Skin of body (tissue), 2 donors: ENCODE results near the gene UMODL1. TPM values are rescaled to one million over a fixed set of nuclear protein-coding genes. Genes with fewer than 3 reads are reported as not detected.
"Not testable (repeated sequence)": the region's sequence is repeated elsewhere in the genome, so short reads cannot be mapped to it uniquely, and the experiment has no call there.

Experiments used
- DNase-seq: peaks from one replicate; lab custom pipeline; 2025; lab: John Stamatoyannopoulos, UW
- total RNA-seq: library from RNA; depleted of rRNA; stranded (reverse); fragments of >200 nt; gene quantifications from one replicate; pipeline ENCODE4 v1.2.3, GENCODE V29; 2014

The UMODL1 gene
- total RNA-seq, 1 donor from 2014 or later = under 0.01 TPM

DNA sequence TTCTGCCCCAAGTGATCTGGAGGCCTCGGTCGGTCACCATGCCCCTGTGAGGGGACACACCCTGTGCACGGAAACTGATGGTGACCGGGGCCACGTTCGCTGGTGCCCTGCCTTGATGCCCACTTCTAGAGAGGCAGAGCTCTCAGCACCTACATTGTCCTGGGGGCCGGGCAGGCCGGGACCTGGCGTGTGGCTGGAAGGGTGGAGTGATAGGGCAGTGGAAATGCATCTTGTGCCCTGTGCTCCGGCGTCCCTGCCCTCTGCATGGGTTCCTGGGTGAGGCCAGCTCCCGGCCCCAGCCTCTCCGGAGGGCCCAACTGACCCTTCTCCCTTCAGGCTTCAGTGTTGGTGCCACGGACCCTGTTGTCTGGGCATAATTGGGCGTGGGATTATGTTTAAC lies 11.0 kb upstream of the UMODL1 start:
- no peak for DNase-seq

DNA sequence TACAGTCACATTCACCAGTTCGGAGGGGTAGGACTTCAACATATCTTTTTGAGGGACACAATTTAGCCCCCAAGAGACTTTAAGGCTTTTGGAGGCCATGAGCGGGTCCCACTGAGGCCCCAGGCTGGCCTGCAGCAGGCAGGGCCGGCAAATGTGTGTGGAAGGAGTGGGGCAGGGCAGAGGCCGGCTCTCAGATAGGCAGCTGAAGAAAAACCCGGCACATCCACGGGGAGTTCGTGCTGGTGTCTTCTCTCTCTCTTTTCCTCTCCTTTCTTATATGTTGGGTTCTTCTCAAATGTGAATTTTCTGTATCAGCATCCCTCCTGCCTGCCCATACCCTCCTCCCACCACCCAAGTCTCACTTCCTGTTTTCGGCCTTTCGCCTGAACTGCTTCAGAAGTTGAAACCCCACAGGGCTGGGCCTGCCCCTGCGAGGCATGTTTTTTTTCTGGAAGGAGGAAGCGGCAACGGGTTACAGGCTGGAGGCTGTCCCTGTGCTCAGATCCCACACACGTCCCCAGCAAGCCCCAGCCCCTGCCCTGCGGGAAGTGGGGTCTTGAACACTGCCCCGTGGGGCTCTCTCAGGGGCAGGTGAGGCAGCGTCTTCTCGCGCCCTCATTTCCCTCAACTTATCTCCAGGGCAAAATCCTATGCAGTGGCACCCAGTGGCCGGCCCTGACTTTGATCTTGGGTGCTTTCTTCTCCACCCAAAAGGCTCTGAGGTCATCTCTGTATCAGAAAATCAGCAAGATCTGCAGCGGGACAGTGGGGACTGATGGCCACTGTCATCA lies 9.7 kb upstream of the UMODL1 start:
- no peak for DNase-seq

DNA sequence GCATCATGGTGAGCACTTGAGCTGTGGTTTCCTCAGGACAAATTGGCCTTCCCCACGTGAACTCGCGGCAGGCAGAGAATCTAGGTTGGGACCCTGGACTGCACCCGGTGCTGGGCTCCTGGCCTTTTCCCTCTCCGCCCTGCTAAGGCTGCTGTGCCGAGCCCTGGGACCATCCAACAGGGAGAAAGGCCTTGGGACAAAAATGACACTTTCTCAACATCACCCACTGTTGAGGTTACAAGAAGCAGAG lies 9.2 kb upstream of the UMODL1 start:
- DNase-seq = no peak

DNA sequence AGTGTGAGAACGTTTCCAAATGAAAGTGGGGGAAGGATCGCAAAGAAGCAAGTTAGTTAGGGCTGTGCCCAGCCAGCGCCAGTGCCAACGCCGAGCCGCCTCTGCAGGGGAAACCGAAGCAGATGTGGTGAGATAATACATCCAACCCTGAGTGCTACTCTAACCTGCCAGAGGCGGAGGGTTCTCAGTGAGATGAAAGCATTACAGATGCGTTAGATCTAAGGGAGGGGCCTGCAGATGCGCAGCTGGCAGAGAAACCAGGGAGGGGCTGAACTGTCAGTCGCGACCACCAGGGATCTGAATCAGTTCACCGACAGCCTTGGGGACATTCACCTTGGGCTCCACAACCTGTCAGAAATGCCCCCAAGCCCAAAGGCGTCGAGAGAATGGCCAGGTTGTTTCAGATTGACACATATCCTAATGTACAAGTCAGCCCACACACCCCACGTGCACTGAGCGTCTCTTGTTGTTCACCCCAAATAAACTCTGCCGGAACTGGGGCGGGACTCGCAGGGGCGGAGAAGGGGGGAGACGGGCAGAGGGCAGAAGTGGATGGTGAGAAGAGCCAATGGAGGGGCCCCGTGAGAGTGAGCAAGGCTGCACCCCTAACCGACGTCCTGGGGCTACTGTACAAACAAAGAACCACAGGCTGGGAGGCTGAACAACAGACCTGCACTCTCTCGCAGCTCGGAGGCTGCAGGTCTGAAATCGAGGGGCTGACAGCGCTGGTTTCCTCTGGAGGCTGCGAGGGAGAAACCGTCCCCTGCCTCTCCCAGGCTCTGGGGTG lies 8.7 kb upstream of the UMODL1 start:
- no peak for DNase-seq

DNA sequence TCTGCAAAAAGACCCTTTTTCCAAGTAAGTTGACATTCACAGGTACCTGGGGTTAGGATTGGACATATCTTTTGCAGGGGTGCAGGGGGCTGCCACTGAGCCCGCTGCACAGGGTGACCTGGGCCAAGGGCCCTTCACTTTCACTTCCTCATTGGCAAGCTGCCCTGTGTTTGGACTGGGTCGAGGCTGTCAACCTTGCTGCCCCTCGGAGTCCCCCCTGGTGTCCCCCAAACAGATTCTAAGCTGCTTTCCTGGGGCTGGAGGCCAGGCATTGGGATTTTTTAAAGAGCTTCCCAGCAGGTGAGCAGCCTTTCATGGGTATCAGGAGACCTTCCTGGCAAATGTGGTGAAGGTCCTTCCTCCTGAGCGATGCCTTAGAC lies 7.9 kb upstream of the UMODL1 start:
- DNase-seq = no peak

DNA sequence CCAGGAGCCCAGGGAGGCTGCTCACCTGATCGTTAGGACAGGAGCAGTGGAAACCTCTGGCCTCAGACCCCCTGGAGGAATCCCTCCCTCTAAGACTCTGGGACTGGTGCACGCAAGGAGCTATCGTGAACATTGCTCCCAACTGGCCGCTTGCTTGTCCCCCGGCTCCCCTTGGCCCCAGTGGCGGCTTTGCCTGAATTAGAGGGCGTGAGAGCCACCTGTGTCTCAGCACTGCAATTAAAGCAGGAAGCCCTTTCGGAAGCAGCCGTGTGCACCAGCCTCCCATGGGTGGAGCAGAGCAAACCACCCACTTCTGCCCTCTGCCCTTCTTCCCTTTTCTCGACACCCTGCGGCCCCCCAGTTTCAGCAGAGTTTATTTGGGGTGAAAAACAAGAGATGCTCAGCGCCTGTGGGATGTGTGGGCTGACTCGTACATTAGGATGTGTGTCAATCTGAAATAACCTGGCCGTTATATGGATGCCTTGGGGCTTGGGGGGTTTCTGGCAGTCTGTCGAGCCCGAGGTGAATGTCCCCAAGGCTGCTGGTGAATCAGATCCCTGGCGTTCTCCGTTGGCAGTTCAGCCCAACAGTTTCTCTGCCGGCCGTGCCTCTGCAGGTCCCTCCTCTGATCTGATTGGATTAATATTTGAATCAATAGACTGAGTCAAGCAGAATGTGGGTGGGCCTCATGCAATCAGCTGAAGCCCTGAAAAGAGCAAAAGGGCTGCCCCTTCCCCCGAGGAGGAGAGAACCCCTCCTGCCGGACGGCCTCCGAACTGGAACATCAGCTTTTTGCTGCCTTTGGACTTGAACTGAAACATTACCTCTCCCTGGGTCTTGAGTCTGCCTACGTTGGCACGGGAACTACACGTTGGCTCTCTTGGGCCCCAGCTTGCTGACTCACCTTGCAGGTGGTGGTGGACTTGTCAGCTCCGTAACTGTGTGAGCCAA lies 7.3 kb upstream of the UMODL1 start:
- no peak for DNase-seq

DNA sequence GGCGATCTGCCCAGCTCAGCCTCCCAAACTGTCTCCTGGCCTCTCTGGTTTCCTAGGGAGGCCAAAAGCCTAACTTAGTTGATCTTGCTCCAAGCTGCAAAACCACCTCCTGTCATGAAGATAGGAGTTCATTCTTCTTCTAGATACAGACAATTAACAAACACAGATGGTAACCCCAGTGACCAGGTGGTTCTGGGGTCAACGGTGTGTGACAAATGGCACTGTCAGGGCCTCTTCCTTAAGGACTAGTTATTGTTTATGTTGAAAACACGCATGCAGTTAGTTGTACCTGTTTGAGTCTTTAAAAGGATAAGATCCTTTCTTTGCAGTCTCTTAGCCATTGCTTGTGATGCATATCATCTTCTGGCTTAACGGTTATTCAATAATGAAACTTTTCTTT lies 4.6 kb upstream of the UMODL1 start:
- no peak for DNase-seq

DNA sequence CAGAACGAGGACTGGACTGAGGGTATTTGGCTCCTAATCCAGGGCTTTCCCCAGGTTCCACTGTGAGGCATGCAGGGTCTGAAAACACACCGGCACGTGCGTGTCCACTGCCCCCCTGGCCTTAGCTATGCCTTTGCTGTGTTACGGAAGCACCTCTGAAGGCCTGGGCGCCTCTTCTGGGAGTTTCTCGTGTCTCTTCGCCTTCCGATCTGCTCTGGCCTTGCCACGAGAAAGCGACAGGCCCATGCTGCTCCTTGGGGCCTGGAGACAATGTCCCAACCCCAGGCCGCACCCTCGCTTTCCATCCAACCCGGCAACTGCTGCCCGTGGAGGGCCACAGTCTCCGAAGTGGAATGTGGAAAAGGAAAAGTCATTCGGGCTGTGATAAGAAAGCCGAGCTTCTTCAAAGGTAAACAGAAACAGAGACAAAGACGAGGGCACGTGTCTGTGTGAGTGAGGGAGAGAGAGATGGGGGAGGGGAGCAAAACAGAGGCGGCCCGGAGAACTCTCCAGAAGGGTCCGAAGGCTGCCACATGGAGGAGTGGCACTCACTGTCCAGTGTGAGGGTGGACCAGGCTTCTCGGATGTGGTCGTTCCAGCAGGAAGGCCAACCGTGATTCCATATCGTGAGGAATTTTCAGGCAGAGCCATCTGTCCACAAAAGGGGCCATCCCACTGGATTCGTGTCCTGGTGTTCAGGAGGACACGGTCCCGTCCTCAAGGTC lies 3.4 kb upstream of the UMODL1 start:
- no peak for DNase-seq

DNA sequence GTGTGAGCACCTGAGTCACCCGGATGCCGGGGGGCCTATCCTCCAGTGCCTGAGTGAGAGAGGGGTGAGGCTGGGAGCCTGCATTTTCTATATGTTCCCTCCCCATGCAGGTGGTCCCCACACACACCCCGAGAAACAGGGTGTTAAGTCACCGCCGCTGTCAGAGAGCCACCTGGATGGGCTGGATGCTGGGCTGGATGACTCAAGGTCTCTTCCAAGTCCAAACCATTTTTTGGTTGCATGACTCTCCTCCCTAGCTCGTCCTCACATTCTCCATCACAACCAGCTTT lies 2.9 kb upstream of the UMODL1 start:
- DNase-seq = no peak

DNA sequence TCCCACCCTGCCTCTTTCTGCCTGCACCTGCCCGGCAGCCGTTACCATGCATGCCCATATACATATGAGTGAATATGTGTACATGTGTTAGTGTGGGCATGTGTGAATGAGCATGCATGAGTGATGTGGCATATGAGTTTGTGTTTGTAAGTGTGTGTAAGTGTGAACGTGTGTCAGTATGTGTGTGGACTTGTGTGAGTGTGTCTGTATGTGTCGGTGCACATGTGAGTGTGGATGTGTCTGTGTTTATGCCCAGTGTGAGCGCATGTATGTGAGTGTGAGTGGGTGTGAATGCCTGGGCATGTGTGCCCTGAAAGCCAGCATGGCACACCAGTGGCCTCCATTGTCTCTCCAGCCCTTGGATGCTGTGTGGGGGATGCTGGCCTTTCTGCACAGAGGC lies 2.5 kb upstream of the UMODL1 start:
- DNase-seq = no peak

DNA sequence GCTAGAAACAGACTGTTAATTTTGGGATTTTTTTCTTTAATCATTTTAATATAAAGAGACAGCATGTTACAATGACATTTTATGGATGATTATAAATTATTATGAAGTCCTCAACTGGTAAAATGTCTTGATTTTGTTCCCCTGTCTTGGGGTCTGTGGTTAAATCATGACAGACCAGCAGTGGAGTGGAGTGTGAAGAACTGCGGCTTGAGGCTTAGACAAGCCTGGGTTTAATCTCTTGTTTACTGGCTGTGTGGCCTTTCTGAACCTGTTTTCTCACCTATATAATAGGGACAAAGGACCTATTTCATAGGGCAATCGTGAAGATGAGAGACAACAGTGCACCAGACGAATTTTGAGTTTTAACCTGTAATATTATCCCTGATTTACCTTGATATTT lies 1.8 kb upstream of the UMODL1 start:
- no peak for DNase-seq

DNA sequence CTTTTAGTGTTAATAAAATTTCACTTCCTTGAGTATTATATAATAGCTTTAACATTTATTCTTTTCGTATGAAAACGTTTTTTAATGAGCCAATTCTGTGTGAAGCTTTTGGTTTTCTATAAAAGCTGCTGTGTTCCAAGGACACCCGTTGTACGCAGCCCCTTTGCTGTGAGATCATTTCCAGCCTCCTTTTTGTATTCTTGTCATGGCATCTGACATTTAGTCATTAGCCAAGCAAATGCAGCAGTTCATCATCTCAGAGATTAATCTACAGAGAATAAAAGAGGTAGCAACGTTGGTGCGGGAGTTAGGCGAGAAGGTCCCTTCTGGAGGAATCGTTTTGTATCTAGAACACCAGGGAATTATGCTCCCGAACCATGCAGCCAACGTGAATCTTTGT lies 1.3 kb upstream of the UMODL1 start:
- no peak for DNase-seq

DNA sequence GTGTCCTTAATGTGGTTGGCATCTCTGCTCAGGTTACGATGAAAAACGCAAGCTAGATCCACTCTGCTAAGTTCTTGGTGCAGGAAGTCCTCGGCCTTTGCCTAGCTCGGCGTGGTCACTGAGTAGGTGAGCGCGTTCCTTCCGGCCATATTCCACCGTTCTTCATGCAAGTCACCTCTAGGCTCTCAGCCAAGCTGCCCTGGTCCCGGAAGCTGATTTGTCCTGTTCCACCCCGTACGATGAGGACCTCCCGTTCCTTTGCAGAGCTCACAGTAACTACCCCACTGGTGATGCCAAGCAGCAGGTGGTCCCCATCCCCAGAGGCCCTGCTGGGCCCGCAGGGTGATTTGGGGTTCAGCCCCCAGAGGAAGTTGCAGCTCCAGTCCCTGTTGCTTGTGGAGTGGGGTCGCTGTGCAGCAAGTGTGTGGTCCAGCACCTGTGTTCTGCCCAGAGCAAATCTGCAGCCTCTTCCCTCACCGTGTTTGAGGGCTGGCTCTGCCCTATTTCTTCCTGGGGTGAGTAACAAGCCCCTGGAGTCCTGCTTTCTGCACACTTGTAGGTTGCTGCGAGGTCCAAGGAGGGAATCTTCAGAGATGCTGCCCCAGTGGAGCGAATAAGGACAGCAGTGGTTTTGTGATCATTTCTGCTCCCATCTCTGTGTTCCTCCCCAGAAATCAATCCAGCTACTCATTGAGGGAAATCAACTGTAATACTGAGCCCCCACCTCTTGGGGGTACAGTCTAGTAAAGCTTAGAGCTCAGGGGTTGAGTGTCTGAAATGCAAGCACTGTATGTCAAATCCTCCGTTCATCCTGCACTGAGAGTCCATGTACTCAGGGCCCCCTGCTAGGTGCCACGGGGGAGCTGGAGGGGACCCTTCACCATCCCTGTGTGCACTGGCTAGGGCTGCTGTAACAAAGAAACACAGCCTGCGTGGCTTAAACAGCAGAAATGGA lies 2.3 kb downstream of the UMODL1 start:
- no peak for DNase-seq

DNA sequence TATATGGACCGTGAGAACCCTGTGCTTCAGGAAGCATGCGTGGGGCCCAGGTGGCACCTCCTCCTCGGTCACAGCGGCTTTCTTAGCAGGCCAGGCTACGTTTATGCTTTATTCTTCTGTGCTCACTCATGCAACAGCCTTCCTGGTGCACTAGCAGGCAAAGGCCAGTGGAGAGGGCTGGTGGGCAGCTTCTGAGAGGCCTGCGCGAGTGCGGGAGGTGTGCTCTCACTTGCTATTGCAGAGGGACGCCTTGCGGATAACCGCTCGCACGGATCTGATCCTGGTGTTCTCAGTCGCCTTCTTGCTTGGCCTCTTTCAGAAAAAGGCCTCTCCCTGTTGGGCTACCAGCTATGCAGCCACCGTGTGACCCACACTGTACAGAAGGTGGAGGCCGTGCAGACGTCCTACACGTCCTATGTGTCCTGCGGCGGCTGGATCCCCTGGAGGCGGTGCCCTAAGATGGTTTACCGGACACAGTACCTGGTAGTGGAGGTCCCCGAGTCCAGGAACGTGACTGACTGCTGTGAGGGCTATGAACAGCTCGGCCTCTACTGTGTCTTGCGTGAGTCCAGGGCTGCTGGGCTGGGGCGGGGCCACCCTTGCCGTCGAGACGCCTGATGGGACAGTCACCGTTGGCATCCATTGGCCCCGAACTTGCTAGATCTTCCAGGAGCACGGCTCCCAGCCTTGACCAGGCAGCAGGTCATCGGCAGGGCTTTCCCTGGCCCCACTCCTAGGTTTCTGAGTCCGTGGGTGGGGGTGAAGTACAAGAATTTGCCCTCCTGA lies 4.8 kb downstream of the UMODL1 start:
- no peak for DNase-seq

DNA sequence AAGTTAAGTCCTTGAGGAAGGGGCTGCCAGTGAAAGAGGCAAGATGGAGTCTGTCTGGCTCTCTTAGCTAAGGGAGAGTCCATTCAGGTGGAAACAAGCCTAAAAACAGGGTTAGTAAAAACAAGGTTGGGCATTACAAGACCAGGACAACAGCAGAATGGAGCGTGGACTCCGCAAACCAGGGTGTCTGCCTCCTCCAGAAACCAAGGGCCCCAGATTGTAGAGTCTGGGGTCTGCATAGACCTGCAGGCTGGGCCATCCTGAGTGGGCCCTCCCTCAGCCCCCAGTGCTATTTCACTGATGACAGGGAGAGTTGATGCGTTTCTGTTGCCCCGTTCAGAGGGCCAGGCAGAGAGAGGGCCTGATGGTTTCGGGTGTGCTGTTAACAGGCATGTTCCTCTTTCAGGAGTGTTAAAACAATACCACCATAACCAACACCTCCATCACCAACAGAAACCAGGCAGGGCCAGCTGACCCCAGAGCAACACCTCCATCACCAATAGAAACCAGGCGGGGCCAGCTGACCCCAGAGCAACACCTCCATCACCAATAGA lies 6.6 kb downstream of the UMODL1 start:
- not testable (repeated sequence) for DNase-seq

DNA sequence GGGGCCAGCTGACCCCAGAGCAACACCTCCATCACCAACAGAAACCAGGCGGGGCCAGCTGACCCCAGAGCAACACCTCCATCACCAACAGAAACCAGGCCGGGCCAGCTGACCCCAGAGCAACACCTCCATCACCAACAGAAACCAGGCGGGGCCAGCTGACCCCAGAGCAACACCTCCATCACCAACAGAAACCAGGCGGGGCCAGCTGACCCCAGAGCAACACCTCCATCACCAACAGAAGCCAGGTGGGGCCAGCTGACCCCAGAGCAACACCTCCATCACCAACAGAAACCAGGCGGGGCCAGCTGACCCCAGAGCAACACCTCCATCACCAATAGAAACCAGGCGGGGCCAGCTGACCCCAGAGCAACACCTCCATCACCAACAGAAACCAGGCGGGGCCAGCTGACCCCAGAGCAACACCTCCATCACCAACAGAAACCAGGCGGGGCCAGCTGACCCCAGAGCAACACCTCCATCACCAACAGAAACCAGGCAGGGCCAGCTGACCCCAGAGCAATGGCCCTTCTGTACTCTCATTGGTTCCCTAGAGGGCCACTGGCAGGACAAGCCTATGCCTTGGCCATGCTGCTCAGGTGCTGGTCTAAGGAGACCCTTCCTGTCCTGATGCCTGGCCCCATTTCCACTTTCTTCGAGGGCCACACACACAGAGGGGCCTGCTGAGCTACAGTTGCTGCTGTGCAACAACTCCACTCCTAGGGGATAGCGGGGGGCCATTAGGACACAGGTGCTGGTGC lies 7.3 kb downstream of the UMODL1 start:
- DNase-seq = not testable (repeated sequence)

DNA sequence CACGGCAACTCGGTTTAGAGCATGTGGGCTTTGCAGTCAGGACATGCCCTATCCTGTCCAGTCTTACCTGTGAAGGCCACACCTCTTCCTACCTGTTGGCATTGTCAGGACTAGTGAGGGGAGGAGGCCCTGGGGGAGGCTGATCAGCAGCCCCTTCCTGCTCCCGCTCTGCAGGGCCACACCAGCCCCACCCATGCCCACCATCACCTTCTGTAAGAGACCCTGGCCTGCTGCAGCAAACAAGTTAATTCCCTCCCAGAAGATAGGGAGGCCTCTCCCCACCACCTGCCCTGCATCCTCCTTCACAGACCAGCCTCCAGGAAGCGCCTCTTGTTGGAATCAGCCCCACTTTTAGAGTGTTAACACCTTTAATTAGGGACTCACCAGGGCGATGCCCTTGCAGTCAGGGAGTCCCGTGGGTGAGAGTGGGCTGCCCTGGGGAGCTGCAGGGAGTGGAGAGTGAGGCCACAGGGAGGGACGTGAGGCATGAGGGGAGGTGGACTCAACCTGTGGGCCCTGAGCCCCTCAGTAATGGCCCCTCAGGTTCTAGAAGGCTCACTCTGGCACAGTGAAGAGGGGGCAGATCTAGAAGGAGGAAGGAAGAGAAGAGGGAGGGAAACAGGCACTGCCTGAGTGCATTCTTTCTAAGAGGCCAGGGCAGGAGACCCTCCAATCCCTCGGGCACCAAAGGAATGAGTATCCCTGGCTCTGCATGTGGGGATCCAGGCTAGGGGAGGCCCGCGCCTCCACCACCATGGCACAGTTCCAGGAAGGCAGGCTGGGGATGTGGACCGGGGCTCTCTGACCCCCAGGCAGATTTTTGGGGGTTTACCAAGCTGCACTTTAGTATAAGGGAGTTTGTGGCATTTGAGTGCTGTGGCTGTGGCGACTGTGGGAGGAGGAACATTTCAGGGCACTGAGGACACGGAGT lies 8.2 kb downstream of the UMODL1 start:
- DNase-seq = no peak
